Mesodermal cell (in vitro differentiated cells): ENCODE results near the gene KLHL4. TPM values are rescaled to one million over a fixed set of nuclear protein-coding genes. Genes with fewer than 3 reads are reported as not detected.
"Not testable (repeated sequence)": the region's sequence is repeated elsewhere in the genome, so short reads cannot be mapped to it uniquely, and the experiment has no call there.

ENCODE experiments used
- H3K27ac ChIP-seq: 2 replicates; pipeline ENCODE4 v1.7.0; 2013; ENCODE audit warnings: mild to moderate bottlenecking, low read depth, low read length, moderate library complexity; ENCODE audit not compliant: severe bottlenecking
- H3K36me3 ChIP-seq: 2 replicates; pipeline ENCODE4 v1.7.1; 2013; ENCODE audit warnings: mild to moderate bottlenecking, low read length, moderate library complexity; ENCODE audit not compliant: control insufficient read depth, insufficient read depth
- H3K4me1 ChIP-seq: one replicate; pipeline ENCODE4 v1.7.1; 2013; ENCODE audit warnings: mild to moderate bottlenecking, low read length; ENCODE audit not compliant: insufficient read depth, control insufficient read depth, poor library complexity, severe bottlenecking
- H3K4me3 ChIP-seq: 2 replicates; pipeline ENCODE4 v1.7.0; 2013; ENCODE audit warnings: low read length, control low read depth, mild to moderate bottlenecking; ENCODE audit not compliant: insufficient read depth, poor library complexity, severe bottlenecking; ENCODE audit errors: extremely low read depth
- H3K9me3 ChIP-seq: 2 replicates; pipeline ENCODE4 v1.7.1; 2013; ENCODE audit warnings: mild to moderate bottlenecking, low read length, moderate library complexity; ENCODE audit not compliant: control insufficient read depth
- WGBS, 2 experiments: methylation state at CpG; one replicate each; pipeline ENCODE4 v1.1.5; 2013; ENCODE audit warnings: missing lambda C conversion rate in 2 of 2; ENCODE audit not compliant: insufficient coverage in 2 of 2; 5-methylcytosine and 5-hydroxymethylcytosine counted together
- polyA plus RNA-seq, 2 experiments: library from polyadenylated mRNA; stranded (reverse); fragments of 50-300 nt; gene quantifications; one replicate each; pipeline ENCODE4 v1.2.3, GENCODE V29; 2013

Gene KLHL4, protein sequence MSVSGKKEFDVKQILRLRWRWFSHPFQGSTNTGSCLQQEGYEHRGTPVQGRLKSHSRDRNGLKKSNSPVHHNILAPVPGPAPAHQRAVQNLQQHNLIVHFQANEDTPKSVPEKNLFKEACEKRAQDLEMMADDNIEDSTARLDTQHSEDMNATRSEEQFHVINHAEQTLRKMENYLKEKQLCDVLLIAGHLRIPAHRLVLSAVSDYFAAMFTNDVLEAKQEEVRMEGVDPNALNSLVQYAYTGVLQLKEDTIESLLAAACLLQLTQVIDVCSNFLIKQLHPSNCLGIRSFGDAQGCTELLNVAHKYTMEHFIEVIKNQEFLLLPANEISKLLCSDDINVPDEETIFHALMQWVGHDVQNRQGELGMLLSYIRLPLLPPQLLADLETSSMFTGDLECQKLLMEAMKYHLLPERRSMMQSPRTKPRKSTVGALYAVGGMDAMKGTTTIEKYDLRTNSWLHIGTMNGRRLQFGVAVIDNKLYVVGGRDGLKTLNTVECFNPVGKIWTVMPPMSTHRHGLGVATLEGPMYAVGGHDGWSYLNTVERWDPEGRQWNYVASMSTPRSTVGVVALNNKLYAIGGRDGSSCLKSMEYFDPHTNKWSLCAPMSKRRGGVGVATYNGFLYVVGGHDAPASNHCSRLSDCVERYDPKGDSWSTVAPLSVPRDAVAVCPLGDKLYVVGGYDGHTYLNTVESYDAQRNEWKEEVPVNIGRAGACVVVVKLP
- polyA plus RNA-seq (2013, experiment 1 of 2) = 33.7 TPM
- 29.3 TPM for polyA plus RNA-seq (2013, experiment 2 of 2)

DNA sequence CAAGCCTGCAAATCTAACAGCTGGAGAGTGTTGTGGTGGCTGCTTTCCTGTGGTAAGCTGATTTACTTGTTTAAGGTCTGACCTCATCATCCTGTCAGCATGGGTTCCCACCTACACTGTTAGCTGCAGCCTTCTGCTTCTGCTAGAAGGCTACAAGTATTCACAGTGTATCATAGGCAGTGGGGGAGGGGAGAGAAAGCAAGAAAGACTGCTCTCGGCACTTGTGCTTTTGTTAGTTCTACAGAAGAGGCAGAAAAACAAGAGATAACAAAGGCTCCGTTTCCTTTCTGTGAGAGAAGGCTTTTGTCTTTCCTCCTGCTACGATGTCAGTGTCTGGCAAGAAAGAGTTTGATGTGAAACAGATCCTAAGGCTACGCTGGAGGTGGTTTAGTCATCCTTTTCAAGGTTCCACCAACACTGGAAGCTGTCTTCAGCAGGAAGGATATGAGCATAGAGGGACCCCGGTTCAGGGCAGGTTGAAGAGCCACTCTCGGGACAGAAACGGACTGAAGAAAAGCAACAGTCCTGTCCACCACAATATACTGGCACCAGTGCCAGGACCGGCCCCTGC is at the start of gene KLHL4:
Gene KLHL4, plus strand, starts transcription at position 232 of the 571 bp plus-strand sequence. Its CDS starts 92 bp downstream, at position 324.
- WGBS, 2 experiments = 0 to 8% methylated on average over 2 of the region's 8 CpGs
- Histone ChIP-seq H3K9me3 (no peaks in the 10 kb centered on the region), H3K4me1 (no peaks in the 10 kb centered on the region), H3K4me3 (peak within 1 kb of the TSS; percentile 51), H3K27ac (peak within 1 kb of the TSS; percentile 89), H3K36me3 (no peaks in the 10 kb centered on the region)

DNA sequence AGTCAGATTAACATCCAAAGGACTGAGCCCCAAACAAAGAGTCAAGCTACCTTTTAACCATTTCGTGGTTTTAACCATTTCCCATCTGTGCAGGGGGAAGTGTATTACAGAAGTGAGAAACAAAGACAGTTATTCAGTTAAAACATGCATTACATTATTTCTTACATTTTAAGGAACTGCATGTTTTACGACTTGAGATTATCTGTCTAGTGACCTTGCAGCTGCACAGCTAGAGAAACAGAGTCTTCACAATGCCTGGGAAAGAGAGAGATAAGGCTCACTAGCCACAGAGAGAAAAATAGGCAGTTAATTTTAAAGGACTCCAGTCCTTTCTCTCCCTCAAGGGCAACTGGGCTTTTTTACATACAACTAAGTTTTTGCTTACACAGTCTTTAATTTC is 48.7 kb upstream of the KLHL4 start:
- Histone ChIP-seq H3K36me3 (no peaks in the 10 kb centered on the region), H3K9me3 (no peaks in the 10 kb centered on the region), H3K4me1 (no peaks in the 10 kb centered on the region), H3K27ac (no peak overlapping the region), H3K4me3 (no peak overlapping the region)
- no CpG with 5 or more reads among the region's 2 CpGs for WGBS, 2 experiments

DNA sequence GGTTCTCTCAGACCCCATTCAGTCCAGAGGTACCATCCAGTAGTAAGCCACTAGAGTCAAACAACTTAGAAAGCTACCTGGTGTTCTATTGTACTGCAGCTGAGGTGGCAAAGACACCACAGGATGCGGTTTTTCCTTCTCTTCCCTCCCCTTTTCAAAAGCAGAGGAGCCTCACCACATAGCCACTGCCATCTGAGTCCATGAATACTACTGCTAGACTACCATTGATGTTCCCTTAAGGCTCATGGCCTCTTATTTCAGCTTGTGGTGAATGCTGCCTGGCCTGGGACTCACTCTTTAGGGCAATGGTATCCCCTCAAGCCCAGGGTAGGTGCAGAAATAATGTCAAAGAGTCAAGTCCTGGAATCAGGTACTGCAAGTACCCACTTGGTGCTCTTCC is 41.8 kb upstream of the KLHL4 start:
- H3K9me3 ChIP-seq = no peaks in the 10 kb centered on the region
- H3K4me1 ChIP-seq = no peaks in the 10 kb centered on the region
- 100% methylated on average over 1 of the region's 1 CpG; no CpG with 5 or more reads in 1 of the 2 experiments for WGBS, 2 experiments
- no peak overlapping the region for H3K27ac ChIP-seq
- H3K4me3 ChIP-seq = no peak overlapping the region
- H3K36me3 ChIP-seq = no peaks in the 10 kb centered on the region

DNA sequence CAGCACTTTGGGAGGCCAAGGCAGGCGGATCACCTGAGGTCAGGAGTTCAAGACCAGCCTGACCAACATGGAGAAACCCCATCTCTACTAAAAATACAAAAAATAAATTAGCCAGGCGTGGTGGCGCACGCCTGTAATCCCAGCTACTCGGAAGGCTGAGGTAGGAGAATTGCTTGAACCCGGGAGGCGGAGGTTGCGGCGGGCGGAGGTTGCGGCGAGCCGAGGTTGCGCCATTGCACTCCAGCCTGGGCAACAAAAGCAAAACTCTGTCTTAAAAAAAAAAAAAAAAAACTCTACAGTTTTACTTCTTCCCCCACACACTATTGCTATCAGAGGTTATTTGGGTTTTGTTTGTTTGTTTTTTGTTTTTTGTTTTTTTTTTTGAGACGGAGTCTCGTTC is 38.9 kb upstream of the KLHL4 start:
- H3K36me3 ChIP-seq, H3K4me1 ChIP-seq, H3K9me3 ChIP-seq, H3K27ac ChIP-seq, H3K4me3 ChIP-seq: not testable (repeated sequence)
- WGBS, 2 experiments = no CpG with 5 or more reads among the region's 16 CpGs

DNA sequence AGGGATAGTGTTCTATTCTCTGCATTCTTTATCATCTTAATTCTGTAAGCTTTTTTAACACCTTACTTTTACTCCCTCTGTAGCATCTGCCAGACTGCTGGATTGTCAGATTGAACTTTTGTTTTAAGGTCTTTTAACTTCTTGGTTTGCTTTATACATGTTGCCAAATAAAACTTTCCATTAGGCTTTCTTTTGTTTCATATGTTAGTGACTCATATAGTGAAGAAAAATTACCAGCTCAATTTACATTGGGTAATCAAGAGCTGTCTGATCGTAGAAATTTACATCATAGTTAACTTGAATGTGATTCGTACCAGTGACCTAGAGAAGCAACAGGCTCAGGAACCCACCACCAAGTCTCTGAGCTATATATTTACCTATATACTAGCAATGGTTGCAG is 28.5 kb upstream of the KLHL4 start:
- Histone ChIP-seq H3K9me3 (no peaks in the 10 kb centered on the region), H3K36me3 (no peaks in the 10 kb centered on the region), H3K4me1 (no peaks in the 10 kb centered on the region), H3K27ac (no peak overlapping the region), H3K4me3 (no peak overlapping the region)
- WGBS, 2 experiments = no CpG with 5 or more reads among the region's 2 CpGs

DNA sequence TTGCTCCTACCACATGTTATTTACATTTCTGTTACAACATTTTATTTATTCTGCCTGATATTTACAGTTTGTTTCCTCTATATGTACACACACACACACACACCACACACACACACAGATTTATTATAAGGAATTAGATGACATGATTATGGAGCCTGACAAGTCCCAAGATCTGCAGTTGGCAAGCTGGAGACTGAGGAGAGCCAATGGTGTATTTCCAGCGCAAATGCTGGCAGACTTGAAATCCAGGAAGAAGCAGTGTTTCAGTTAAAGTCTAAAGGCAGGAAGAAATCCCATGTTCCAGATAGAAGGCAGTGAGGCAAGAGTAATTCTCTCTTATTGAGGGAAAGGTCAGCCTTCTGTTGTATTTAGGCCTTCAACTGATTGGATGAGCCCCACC is 1.8 kb upstream of the KLHL4 start:
- no peaks in the 10 kb centered on the region for H3K9me3 ChIP-seq
- no peak overlapping the region for H3K4me3 ChIP-seq
- H3K4me1 ChIP-seq = no peaks in the 10 kb centered on the region
- 100% methylated on average over 1 of the region's 1 CpG; no CpG with 5 or more reads in 1 of the 2 experiments for WGBS, 2 experiments
- H3K27ac ChIP-seq = no peak overlapping the region
- H3K36me3 ChIP-seq = no peaks in the 10 kb centered on the region

DNA sequence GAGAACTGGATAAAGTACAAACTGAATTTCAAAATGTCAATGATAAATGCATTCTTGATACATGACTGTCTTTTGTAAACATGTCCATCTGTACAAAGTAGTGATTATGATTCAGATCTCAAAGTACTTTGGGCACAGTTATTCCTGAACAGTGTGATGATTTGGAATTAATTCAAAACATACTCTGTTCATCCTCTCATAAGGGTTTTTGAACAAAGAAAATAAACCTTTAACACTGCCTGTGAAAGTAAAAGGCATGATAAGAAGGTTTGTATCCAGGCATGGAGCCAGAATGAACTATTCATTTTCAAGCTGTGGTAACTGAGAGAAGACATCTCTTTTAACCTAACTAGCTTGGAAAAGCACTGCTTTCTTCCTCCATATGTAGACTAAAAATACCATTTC is 883 bp upstream of the KLHL4 start:
- H3K27ac ChIP-seq = peak overlapping the region; percentile 89
- peak overlapping the region; percentile 51 for H3K4me3 ChIP-seq
- H3K4me1 ChIP-seq = no peaks in the 10 kb centered on the region
- no peaks in the 10 kb centered on the region for H3K36me3 ChIP-seq
- H3K9me3 ChIP-seq = no peaks in the 10 kb centered on the region

DNA sequence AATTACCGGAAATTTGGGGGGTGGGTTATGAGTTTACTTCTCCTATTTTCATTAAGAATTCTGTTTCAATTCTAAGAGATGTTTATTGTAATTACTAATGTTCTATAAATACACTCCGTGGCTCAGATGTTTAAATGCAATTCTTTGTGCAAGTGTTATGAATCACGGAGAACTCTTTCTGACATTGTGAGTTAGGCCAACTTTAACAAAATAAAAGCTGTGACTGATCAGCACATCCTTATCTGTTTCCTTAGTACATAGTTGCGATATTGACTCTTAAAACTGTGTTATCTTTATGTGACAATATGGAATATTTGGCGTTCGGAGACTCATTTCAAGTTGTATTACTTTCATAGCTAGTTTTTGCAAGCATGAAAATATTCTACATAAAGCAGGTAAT is 902 bp downstream of the KLHL4 start:
- no peaks in the 10 kb centered on the region for H3K9me3 ChIP-seq
- WGBS, 2 experiments = no CpG with 5 or more reads among the region's 6 CpGs
- H3K36me3 ChIP-seq = no peaks in the 10 kb centered on the region
- H3K27ac ChIP-seq = peak overlapping the region; percentile 89
- H3K4me3 ChIP-seq = peak overlapping the region; percentile 51
- H3K4me1 ChIP-seq = no peaks in the 10 kb centered on the region

DNA sequence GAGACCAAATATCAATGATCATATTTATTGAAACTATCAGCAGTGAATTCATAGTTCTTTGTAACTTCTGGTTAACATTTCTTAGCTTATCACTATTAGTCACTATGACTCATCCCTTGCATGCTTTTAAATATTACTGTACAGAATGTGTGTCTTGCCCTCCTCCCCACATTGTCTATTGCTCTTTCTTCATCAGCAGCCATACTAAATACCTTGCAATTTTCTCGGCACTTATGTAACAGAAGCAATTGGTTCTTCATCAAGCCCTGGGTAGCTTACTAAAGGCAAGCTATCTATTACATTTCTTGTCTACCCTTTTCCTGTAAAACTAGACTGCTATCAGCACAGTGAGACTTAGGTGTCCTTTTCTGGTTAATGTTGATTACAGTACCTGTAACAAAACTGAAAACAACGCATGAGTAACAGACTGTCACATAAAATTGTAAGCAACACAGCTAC is 8.2 kb downstream of the KLHL4 start:
- peaks cover 10% of the 10 kb centered on the region for H3K4me1 ChIP-seq
- peak overlapping the region; percentile 16 for H3K27ac ChIP-seq
- H3K9me3 ChIP-seq = no peaks in the 10 kb centered on the region
- no peak overlapping the region for H3K4me3 ChIP-seq
- H3K36me3 ChIP-seq = peaks cover 5% of the 10 kb centered on the region
- WGBS, 2 experiments = no CpG with 5 or more reads among the region's 2 CpGs

DNA sequence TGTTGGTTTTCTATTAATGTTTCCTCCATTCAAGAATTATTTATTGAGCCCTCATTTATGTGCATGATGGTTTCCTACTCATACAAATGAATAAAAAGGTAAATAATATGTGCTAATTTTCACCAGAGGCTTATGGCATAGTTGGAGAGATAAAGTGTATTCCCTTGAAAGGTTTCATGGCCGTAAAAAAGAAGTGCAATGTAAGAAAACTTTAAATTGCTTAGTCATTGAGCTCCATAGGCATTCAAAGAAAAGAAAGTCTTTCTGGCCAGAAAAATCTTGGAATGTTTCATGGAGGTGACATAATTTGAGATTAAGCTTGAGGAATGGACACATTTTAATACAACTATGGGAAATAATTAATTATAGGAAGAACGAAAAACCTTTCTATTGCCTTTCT is 8.7 kb downstream of the KLHL4 start:
- H3K4me3 ChIP-seq = no peak overlapping the region
- peaks cover 10% of the 10 kb centered on the region for H3K4me1 ChIP-seq
- H3K36me3 ChIP-seq = peaks cover 5% of the 10 kb centered on the region
- H3K27ac ChIP-seq = peak overlapping the region; percentile 16
- 100% methylated on average over 1 of the region's 2 CpGs for WGBS, 2 experiments
- H3K9me3 ChIP-seq = no peaks in the 10 kb centered on the region
